Measurements from ENCODE around the gene MOCS2. TPM values are rescaled to one million over a fixed set of nuclear protein-coding genes. Genes with fewer than 3 reads are reported as not detected.

The MOCS2 gene
- polyA plus RNA-seq, 3 donors, result 4.4 to 20.5 (median 18.4) TPM

DNA sequence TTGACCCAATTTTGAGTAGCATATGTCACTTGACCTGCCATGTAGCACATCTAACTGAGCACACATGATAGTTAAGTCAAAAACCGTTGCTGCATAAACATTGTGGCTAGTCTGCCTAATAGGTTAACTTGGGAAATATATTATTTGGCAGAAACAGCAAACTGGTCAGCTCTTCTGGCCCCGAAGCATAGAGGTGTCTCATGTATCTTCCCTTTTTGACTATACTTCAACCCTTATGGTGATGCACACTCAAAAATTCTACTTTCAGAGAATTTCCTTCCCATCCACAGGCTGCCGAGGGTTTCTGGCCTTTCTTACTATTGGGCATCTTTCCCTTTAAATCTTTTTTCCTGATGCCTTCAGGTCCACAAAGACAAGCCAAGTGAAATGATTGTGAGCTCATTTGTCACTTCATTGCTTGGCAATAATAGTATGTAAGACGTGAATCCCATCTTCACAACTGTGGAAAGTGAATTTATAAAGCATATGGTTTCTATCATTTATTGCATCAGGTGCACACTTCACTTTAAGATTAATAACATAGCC is 41.2 kb downstream of the MOCS2 start:
- WGBS (ENCODE audit: insufficient coverage), result 90% methylated on average over 2 of the region's 4 CpGs
- no peaks in the 10 kb centered on the region for H4K20me1 ChIP-seq (ENCODE audit: insufficient read depth, low read length)
- Mint-ChIP-seq H3K27me3 (ENCODE audit: low read depth in 3 of 3) (no peaks in the 10 kb centered on the region), H3K4me3 (no peak overlapping the region), H3K27ac (no peak overlapping the region), H3K36me3 (no peaks in the 10 kb centered on the region), H3K9me3 (no peaks in the 10 kb centered on the region), H3K4me1 (no peaks in the 10 kb centered on the region)
- TF ChIP-seq CTCF (IDR thresholded peaks at IDR 0.05), result no peak
- H3K4me1 ChIP-seq (ENCODE audit: control insufficient read depth in 1 of 2, insufficient read depth in 2 of 2, low read length in 2 of 2), result no peaks in the 10 kb centered on the region
- no peaks in the 10 kb centered on the region for H3K9me3 ChIP-seq (replicated peaks in 1 of 2; ENCODE audit: control insufficient read depth in 1 of 2, insufficient read depth in 1 of 2, low read length in 2 of 2)
- no peak overlapping the region for H3K4me2 ChIP-seq (replicated peaks; ENCODE audit: extremely low read depth, low read length, poor library complexity, severe bottlenecking)
- no peak overlapping the region for H2AFZ ChIP-seq (ENCODE audit: insufficient read depth, low read depth, low read length, poor library complexity, severe bottlenecking)
- no peak overlapping the region for H3K27ac ChIP-seq (ENCODE audit: low read depth in 1 of 2, low read length in 2 of 2)
- intact Hi-C loops (cut with micrococcal nuclease), result no loop called here
- H3K36me3 ChIP-seq (replicated peaks in 1 of 2; ENCODE audit: control insufficient read depth in 1 of 2, insufficient read depth in 2 of 2, low read length in 2 of 2), result no peaks in the 10 kb centered on the region
- no peak overlapping the region for H3K4me3 ChIP-seq (replicated peaks in 1 of 3; ENCODE audit: low read depth in 2 of 3, low read length in 3 of 3)
- no peak for DNase-seq
- no peak overlapping the region for H3K9ac ChIP-seq (ENCODE audit: insufficient read depth, low read length, poor library complexity, severe bottlenecking)
- H3K79me2 ChIP-seq (ENCODE audit: insufficient read depth, low read length), result no peaks in the 10 kb centered on the region
- H3K27me3 ChIP-seq (ENCODE audit: control insufficient read depth in 2 of 2, insufficient read depth in 2 of 2, low read length in 2 of 2), result no peaks in the 10 kb centered on the region

DNA sequence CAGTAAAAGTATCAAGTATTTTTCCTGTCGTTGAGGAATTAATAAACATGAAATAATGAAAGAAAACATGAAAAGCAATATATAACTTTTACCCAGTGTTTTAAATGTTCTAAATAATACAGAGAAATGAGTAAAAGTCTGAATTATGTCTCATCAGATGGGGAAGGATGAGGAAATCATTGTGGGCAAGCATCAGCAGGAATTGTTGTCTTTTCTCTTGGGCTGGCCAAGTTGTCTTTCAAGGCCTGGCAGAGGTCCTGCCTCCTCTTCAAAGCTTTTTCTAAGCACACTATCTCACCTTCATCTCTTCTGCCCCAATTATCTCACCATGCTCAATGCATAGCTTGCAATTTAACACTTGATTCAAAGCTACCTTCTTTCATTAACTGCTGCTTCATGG is 41.9 kb downstream of the MOCS2 start:
- no peak for TF ChIP-seq CTCF (IDR thresholded peaks at IDR 0.05)
- no peak overlapping the region for H3K27ac ChIP-seq (ENCODE audit: low read depth in 1 of 2, low read length in 2 of 2)
- no peak for DNase-seq
- no peak overlapping the region for H3K9ac ChIP-seq (ENCODE audit: insufficient read depth, low read length, poor library complexity, severe bottlenecking)
- no peak overlapping the region for H3K4me2 ChIP-seq (replicated peaks; ENCODE audit: extremely low read depth, low read length, poor library complexity, severe bottlenecking)
- Mint-ChIP-seq H3K27ac (no peak overlapping the region), H3K36me3 (no peaks in the 10 kb centered on the region), H3K27me3 (ENCODE audit: low read depth in 3 of 3) (no peaks in the 10 kb centered on the region), H3K4me3 (no peak overlapping the region), H3K4me1 (no peaks in the 10 kb centered on the region), H3K9me3 (no peaks in the 10 kb centered on the region)
- no peaks in the 10 kb centered on the region for H3K4me1 ChIP-seq (ENCODE audit: control insufficient read depth in 1 of 2, insufficient read depth in 2 of 2, low read length in 2 of 2)
- no peak overlapping the region for H3K4me3 ChIP-seq (replicated peaks in 1 of 3; ENCODE audit: low read depth in 2 of 3, low read length in 3 of 3)
- H2AFZ ChIP-seq (ENCODE audit: insufficient read depth, low read depth, low read length, poor library complexity, severe bottlenecking), result no peak overlapping the region
- no CpG with 5 or more reads among the region's 1 CpG for WGBS (ENCODE audit: insufficient coverage)
- no peaks in the 10 kb centered on the region for H3K27me3 ChIP-seq (ENCODE audit: control insufficient read depth in 2 of 2, insufficient read depth in 2 of 2, low read length in 2 of 2)
- H3K36me3 ChIP-seq (replicated peaks in 1 of 2; ENCODE audit: control insufficient read depth in 1 of 2, insufficient read depth in 2 of 2, low read length in 2 of 2), result no peaks in the 10 kb centered on the region
- H3K79me2 ChIP-seq (ENCODE audit: insufficient read depth, low read length), result no peaks in the 10 kb centered on the region
- intact Hi-C loops (cut with micrococcal nuclease), result no loop called here
- H3K9me3 ChIP-seq (replicated peaks in 1 of 2; ENCODE audit: control insufficient read depth in 1 of 2, insufficient read depth in 1 of 2, low read length in 2 of 2), result no peaks in the 10 kb centered on the region
- no peaks in the 10 kb centered on the region for H4K20me1 ChIP-seq (ENCODE audit: insufficient read depth, low read length)
